Left lung (tissue), 10 donors: ENCODE measurements around the gene SOAT1. TPM values are rescaled to one million over a fixed set of nuclear protein-coding genes. Genes with fewer than 3 reads are reported as not detected.

ENCODE experiments used
- ATAC-seq: fragments of 200-7000 bp; cut with Tn5 transposase; one replicate; pipeline ENCODE4 v1.9.1; 2020; ENCODE audit warnings: moderate library complexity
- DNase-seq, 4 donors: peaks; one replicate each; pipeline ENCODE4 v3.0.0-alpha.2; 2013 to 2020
- H3K27ac ChIP-seq, 2 donors: fragments of 200-600 bp; sonication (generic) in 1 of 2; one replicate each; pipeline versions ENCODE4 v1.5.0 to v1.8.0; 2020 to 2021
- H3K27me3 ChIP-seq, 2 donors: fragments of 200-600 bp; sonication (generic) in 1 of 2; one replicate each; pipeline versions ENCODE4 v1.5.0 to v1.8.0; 2020 to 2021
- H3K36me3 ChIP-seq, 2 donors: fragments of 200-600 bp; sonication (generic) in 1 of 2; one replicate each; pipeline versions ENCODE4 v1.5.0 to v1.8.0; 2020 to 2021
- H3K4me1 ChIP-seq, 2 donors: fragments of 200-600 bp; one replicate each; pipeline ENCODE4 v1.8.0; 2021
- H3K4me3 ChIP-seq, 2 donors: fragments of 200-600 bp; sonication (generic) in 1 of 2; one replicate each; pipeline versions ENCODE4 v1.5.0 to v1.8.0; 2020 to 2021; ENCODE audit warnings: mild to moderate bottlenecking in 1 of 2
- H3K9me3 ChIP-seq, 2 donors: fragments of 200-600 bp; sonication (generic) in 1 of 2; one replicate each; pipeline versions ENCODE4 v1.5.0 to v1.8.0; 2020 to 2021
- intact Hi-C, 2 donors: fragments of 100-400 bp; cut with DNase I; formaldehyde crosslinking; loops; one replicate each; pipeline versions ENCODE4 v1.11.2 to v1.14.2; 2022
- polyA plus RNA-seq, 6 donors: library from polyadenylated mRNA; unstranded; fragments of 120-200 nt; gene quantifications; one replicate each; pipeline ENCODE4 v1.2.1, GENCODE V29; 2013; ENCODE audit not compliant: insufficient read length in 6 of 6
- total RNA-seq, 2 donors: library from RNA; stranded (reverse); fragmentation: NEBNext Ultra II Directional; extraction: Animal tissue kit (Norgen Biotek cat#: 25700); gene quantifications; one replicate each; pipeline ENCODE4 v1.2.1, GENCODE V29; 2021
- TF ChIP-seq, protein P1 (sequence below), 2 donors: fragments of 200-600 bp; sonication (generic) in 1 of 2; IDR thresholded peaks; one replicate each; pipeline versions ENCODE4 v1.5.0 to v1.8.0; 2021; ENCODE audit warnings: antibody characterized with exemption in 2 of 2
- donor health status: DM: no; HTN: yes; CAD: no.
- donor health status: DM: no; HTN: no; CAD: no.

Gene SOAT1
- total and polyA plus RNA-seq, 8 donors: 28.9 to 102 (median 30.2) TPM

DNA sequence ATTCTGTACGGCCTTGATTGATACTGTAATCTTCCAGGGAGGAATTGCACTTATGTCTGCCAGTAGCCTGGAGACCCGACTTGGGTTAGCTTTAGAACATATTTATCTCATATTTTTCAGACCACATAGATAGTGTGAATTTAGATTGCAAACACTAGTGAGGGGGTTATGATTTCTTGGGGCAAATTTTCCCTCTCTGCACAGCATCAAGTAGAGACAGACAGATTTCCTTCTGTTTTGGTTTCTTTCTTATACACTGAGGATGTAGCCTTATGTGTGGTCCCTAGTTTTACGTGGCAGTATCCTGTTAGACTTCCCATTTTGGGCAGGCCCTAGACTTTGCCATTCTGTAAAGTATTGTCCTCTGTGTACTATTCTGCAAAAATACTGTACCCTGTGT is 29.0 kb downstream of the SOAT1 start:
- peak; percentile 41 for ATAC-seq
- H3K27me3 ChIP-seq: no peaks in the 10 kb centered on the region
- peak in 1 of 4 donors; percentile 9 for DNase-seq
- peaks cover 3 to 28% of the 10 kb centered on the region in 2 donors for H3K4me1 ChIP-seq
- H3K4me3 ChIP-seq: no peak overlapping the region
- peaks cover 0 to 5% of the 10 kb centered on the region in 2 donors for H3K36me3 ChIP-seq
- intact Hi-C loops: no loop called here
- H3K27ac ChIP-seq: peak overlapping the region in 1 of 2 donors; percentile 50
- TF ChIP-seq, protein P1, sequence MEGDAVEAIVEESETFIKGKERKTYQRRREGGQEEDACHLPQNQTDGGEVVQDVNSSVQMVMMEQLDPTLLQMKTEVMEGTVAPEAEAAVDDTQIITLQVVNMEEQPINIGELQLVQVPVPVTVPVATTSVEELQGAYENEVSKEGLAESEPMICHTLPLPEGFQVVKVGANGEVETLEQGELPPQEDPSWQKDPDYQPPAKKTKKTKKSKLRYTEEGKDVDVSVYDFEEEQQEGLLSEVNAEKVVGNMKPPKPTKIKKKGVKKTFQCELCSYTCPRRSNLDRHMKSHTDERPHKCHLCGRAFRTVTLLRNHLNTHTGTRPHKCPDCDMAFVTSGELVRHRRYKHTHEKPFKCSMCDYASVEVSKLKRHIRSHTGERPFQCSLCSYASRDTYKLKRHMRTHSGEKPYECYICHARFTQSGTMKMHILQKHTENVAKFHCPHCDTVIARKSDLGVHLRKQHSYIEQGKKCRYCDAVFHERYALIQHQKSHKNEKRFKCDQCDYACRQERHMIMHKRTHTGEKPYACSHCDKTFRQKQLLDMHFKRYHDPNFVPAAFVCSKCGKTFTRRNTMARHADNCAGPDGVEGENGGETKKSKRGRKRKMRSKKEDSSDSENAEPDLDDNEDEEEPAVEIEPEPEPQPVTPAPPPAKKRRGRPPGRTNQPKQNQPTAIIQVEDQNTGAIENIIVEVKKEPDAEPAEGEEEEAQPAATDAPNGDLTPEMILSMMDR (IDR thresholded peaks at IDR 0.05): no peak
- H3K9me3 ChIP-seq: no peaks in the 10 kb centered on the region

DNA sequence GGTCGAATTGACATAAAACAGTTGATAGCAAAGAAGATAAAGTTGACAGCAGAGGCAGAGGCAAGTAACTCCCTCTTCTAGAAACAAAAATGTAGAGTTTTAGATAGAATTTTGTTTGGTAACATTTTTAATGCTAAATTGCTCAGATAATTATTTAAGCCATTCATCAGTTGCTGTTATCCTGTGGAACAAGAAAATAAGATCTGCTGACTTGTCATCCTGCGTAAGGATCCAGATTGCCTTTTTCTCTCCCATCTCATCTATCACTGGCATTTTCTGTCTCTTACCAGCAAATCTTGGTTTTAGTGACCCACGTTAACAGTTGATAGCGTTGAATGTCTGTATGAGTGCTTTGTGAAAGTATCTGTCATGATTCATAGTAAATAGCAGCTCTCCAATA is 29.8 kb downstream of the SOAT1 start:
- TF ChIP-seq, protein P1 (IDR thresholded peaks at IDR 0.05): no peak
- Histone ChIP-seq H3K36me3 (peaks cover 0 to 5% of the 10 kb centered on the region in 2 donors), H3K4me3 (no peak overlapping the region), H3K27me3 (no peaks in the 10 kb centered on the region), H3K9me3 (no peaks in the 10 kb centered on the region), H3K4me1 (peaks cover 3 to 34% of the 10 kb centered on the region in 2 donors), H3K27ac (peak overlapping the region in 1 of 2 donors; percentile 50)
- no peak for ATAC-seq
- peak in 1 of 4 donors; percentile 21 for DNase-seq
- intact Hi-C loops: no loop called here

DNA sequence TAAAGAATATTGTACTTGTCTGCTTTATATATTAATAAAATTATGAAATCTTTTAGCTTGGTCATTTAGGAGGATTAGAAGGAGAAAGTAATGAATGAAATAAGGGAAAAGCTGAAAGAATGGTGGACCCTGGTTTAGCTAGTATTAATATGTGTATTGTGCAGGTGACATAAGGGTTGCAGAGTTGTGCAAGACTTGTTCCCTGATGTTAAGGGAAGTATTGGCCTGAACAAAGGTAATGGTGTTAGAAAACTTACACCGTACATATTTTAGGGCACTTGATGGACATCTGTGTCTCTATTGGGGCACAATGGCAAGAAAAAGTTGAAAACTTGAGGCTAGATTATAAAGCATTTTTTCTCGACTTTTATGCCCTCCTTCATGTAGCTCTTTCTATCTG is 32.2 kb downstream of the SOAT1 start:
- peaks cover 3 to 41% of the 10 kb centered on the region in 2 donors for H3K4me1 ChIP-seq
- intact Hi-C loops: no loop called here
- no peaks in the 10 kb centered on the region for H3K36me3 ChIP-seq
- no peak overlapping the region for H3K27ac ChIP-seq
- no peaks in the 10 kb centered on the region for H3K9me3 ChIP-seq
- H3K27me3 ChIP-seq: no peaks in the 10 kb centered on the region
- no peak overlapping the region for H3K4me3 ChIP-seq
- no peak for ATAC-seq
- TF ChIP-seq, protein P1 (IDR thresholded peaks at IDR 0.05): no peak
- DNase-seq: no peak

DNA sequence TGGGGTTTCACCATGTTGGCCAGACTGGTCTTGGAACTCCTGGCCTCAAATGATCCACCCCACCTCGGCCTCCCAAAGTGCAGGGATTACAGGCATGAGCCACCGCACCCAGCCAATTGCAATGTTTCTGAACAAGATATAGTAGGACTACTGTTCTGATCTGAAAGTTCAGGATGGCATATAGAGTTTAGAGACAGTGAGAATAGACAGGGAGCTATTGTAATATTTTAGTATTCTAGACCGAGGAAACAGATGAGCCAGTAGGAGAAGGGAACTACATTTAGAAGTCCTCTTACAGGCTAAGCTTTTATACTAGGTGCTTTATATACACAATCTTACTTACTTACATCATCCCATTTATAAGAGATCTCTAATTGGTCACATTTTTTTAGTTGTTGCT is 33.1 kb downstream of the SOAT1 start:
- intact Hi-C loops: no loop called here
- ATAC-seq (no peak), DNase-seq (no peak)
- TF ChIP-seq, protein P1 (IDR thresholded peaks at IDR 0.05): no peak
- H3K4me3 ChIP-seq: no peak overlapping the region
- no peaks in the 10 kb centered on the region for H3K36me3 ChIP-seq
- H3K9me3 ChIP-seq: no peaks in the 10 kb centered on the region
- H3K27me3 ChIP-seq: no peaks in the 10 kb centered on the region
- peaks cover 3 to 41% of the 10 kb centered on the region in 2 donors for H3K4me1 ChIP-seq
- H3K27ac ChIP-seq: no peak overlapping the region

DNA sequence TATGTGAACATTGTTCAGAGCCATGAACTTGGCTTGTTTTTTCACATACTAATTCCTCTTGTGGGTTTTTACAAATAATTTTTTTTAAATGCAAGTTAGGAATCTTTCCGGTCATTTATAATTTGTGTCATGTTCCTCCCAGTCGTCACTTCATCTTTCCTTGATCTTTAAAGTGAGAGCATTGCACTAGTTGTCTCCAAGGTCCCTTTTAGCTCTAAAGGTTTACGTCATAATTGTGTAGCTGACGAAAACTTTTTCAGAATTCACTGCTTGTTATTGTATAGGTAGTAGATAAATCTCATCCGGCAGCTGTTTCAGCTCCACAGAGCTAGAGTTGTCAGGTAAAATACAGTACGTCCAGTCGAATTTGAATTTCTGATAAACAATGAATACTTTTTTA is 33.6 kb downstream of the SOAT1 start:
- intact Hi-C loops: no loop called here
- Histone ChIP-seq H3K27me3 (no peaks in the 10 kb centered on the region), H3K4me3 (no peak overlapping the region), H3K27ac (peak overlapping the region in 1 of 2 donors; percentile 57), H3K9me3 (no peaks in the 10 kb centered on the region), H3K36me3 (no peaks in the 10 kb centered on the region), H3K4me1 (peaks cover 3 to 40% of the 10 kb centered on the region in 2 donors)
- no peak for ATAC-seq
- DNase-seq: no peak
- TF ChIP-seq, protein P1 (IDR thresholded peaks at IDR 0.05): no peak
